Stimulated activated CD4-positive, alpha-beta T cell treated with anti-CD3 and anti-CD28 coated beads, Interleukin-4, amount 100 ng/mL, for 4 hours (primary cell): ENCODE data around the gene PPIL6.

Experiments used
- DNase-seq, 2 experiments: peaks; one replicate each; pipeline ENCODE4 v3.0.0-alpha.2; 2020

PPIL6 gene

DNA sequence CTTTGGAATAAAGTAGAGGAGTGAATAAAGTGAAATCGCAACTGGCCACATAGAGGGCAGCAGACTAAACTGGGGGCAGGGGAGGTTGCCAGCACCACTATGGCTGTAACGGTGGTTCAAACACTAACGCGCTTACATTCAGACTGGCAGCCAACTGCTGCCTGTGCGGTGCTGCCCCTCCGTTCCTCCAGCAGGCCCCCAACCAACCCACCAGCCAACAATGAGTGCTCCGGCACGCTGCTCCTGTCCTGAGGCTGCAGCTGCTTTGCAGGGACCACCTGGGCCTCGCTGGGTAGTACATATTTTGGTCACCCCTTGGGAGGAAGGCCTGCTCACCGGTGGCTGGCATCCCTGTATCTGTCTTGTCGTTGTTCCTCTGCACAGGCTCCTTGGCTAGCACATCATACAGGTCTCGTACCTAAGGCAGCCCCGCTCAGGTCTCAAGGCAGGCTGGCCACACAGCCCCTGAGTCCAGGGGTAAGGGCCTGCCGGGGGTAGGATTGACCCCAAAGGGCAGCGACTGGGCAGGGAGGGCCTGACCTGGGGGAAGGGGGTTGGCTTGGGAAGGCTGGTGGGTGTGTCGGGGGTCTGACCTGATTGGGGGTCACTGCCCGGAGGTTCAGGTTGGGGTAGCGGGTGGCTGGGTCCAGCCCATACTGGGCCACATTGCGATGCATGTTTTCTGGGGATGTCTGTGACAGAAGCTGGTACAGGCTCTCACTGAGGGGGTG is 8.8 kb upstream of the PPIL6 start:
- DNase-seq, result no peak

DNA sequence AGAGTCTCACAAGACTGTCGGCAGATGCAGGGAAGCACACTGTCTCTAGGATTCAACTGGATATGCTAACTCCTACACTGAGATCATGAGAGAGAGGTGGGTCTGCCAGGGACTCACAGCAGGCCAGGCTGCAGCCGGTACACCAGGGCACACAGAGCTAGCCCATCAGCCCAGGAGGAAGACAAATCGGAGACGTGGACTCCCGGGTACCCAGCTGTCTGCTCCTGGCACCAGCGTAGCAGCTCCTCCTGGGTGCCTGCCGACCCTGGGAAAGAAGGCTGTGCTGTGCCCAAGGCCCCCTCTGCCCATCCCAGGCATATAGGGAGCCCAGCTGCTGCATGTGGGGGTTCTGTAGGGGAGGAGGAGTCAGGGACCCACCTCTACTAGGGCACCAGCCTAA is 8.2 kb upstream of the PPIL6 start:
- no peak for DNase-seq

DNA sequence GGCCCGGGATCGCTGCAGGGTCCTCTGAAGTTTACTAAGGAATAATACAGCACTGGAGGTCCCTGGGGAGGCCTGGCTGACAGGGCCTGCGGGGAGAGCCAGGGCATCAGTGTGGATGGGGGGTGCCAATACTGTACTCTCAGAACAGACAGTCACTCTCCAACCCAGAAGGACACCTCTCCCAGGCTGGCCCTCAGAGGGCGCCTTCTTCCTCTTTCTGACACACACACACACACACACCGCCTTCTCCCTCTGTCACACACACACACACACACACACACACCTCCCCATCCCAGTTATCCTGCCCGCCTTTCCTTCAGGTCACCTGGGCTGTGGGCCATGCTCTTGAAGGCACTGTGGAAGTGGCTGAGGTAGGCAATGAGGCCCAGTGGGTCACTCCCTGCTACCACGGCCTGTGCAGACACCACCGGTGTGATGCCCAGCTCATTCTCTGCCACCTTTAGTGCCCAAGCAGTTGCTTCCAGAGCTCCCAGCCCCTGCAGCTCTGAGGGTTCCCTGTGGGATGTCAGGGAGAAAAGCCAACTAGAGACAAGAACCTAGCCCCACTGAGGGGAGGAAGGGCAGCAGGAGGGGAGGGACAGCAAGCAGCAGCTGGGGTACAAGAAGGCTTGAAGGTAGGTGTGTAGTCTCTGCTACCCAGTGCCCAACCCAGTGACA is 7.6 kb upstream of the PPIL6 start:
- no peak for DNase-seq

DNA sequence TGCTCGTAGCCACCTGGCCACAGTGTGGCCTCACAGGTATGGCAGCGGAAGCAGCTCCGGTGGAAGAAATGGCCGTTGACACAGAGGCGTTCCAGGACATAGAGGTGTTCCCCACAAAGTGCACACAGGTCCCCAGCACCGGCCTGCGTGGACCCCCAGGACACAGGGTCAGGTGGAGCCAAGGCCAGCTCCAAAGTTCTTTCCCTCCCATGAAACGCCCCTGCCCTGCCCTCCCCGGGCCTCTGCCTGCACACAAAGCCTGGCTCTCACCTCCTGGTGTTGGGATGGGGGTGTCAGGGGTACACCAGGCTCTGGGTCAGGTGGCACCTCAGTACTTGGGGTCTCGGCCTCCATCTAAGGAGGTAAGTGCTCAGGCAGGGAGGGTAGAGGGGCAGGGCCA is 6.7 kb upstream of the PPIL6 start:
- no peak for DNase-seq

DNA sequence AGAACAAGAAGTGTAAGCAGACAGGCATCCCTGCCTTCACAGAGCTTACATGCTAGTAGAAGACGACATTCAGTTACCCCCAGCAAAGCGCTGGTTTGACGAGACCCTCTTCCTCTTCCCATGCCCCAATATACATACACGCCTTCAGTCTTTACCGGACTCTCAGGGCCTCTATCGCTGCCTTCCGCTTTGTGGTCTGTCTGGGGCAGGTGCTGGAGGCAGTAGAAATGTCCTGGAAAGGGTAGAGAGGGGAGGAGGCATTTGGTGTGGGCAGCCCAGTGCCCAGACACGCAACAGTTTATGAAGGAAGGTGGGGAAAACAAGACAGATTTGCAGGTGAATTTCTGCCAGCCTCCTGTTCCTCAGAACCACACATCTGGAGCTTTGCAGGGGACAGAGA is 6.1 kb upstream of the PPIL6 start:
- DNase-seq, result no peak

DNA sequence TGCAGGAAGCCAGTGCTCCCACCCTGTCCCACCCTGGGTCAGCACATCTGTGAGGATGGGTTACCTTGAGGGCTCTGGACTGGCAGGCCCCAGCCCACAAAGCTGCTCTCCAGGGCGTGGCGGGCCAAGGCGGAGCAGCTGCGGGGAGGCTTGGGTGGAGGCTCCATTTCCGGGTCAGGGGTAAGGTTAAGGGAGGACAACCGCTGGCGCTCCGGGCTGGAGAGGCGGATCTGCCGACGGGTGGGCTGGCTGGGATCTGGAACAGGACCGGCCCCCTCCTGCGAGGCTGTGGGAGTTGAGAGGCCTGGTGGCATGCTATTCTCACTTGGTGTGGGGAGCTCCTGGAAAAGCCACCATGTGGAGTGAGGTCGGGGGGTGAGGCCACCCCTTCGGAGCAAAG is 5.6 kb upstream of the PPIL6 start:
- no peak for DNase-seq

DNA sequence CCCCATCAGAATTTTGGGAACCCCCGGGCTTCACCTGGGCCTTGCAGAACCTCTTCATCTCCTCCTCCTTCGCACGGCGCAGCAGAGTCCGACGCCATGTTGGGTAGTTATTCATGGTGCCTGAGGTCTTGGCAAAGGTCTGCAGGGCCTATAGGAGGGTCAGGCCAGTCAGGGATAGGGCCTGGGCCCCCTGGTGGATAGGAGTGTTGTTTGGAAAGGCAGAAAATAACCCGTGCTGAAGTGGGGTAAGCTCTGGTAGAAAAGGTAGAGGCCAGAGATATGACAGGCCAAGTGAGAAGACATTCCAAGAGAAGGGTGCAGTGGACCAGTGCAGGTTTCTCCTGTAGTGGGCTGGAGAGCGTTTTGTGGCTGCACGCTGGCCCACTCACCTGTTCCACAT is 5.0 kb upstream of the PPIL6 start:
- DNase-seq, result no peak

DNA sequence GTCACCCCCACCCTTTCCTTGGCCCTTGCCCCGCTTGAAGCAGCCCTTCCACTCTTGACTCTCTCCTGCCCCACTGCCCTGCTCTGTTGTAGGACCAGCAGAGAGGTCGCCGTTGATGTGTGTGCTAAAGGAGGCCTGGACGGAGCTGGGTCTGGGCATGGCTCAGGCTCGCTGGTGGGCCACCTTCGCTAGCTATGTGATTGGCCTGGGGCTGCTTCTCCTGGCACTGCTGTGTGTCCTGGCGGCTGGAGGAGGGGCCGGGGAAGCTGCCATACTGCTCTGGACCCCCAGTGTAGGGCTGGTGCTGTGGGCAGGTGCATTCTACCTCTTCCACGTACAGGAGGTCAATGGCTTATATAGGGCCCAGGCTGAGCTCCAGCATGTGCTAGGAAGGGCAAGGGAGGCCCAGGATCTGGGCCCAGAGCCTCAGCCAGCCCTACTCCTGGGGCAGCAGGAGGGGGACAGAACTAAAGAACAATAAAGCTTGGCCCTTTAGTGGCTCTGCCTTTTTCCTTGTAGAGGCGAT is 3.1 kb upstream of the PPIL6 start:
- DNase-seq, result no peak

DNA sequence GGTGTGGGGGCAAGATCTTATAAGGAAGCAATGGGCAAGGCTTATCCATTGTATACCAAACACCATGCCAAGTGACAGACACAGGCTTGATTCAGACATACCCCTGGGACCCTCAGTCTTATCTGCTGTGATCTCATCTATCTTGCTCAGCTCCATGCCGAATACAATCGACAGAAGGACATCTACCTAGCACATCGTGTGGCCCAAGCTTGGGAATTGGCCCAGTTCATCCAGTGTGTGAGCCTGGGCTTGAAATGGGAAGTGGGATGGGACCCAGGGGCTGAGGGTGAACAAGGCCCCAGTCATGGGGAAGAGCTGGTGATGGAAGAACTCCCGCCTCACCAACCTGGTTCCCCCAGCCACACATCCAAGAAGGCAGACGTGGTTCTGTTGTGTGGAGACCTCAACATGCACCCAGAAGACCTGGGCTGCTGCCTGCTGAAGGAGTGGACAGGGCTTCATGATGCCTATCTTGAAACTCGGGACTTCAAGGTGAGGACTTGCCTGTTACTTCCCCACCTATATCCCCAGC is 2.0 kb upstream of the PPIL6 start:
- no peak for DNase-seq

DNA sequence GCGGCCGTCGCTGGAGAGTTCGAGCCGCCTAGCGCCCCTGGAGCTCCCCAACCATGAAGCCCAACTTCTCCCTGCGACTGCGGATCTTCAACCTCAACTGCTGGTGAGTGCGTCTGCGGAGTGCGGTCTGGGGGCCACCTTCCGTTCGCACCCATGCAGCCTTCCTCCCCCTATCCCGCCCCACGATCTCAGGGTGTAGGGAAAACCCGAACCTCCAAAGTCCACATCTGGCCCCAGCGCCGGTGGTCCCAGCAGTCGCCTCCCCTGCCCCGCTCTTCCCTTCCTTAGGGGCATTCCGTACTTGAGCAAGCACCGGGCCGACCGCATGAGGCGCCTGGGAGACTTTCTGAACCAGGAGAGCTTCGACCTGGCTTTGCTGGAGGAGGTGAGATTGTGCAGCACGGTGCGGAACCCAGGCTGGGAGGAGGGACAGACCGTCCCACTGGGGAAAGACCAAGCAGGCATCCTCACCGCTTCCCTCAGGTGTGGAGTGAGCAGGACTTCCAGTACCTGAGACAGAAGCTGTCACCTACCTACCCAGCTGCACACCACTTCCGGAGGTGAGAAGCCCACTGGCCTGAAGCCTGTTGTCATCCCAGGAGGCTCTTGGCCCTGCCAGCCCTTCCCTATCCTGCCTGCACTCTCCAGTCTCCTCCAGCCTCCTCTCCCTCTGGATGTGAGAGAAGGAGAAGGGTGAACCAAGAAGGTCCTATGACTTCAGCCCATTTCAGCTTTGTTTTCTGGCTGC is 815 bp upstream of the PPIL6 start:
- DNase-seq, result peak; percentile 31 to 39

DNA sequence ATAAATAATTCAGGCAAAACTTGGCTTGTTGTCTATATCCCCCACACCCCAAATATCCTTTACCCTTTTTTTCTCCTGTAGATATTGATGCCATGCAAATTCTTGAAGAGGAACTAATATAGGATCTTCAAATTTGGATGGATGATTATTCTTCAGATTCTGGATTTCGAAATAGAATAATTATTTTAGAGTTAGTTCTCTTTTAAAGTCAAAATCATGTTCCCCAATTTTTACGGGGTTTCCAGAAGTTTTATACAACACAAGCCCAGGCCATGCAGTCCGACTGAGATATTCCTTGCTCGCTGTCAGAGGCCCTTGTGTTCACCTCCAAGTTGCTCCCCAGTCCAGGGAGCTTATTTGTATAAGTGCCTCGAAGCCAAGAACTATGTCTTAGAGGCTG is 4.4 kb downstream of the PPIL6 start:
- DNase-seq, result no peak

DNA sequence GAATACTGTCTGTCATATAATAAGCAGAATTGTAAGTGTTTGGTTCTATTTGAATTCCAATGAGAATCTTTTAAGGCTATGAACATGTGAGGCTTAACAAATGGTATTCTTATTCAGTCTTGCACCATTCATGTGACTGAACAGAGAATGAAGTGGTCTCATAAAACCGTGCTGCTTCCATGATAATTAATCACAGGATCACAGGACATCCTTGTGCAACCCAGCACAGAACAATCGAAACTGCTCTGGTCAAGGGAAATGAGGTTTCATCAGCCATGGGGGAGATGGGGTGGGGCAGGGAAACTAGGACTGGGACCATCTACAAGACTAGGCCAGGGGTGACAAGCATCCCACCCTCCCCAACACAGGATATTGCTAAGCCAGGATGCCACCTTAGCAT is 6.0 kb downstream of the PPIL6 start:
- DNase-seq, result no peak

DNA sequence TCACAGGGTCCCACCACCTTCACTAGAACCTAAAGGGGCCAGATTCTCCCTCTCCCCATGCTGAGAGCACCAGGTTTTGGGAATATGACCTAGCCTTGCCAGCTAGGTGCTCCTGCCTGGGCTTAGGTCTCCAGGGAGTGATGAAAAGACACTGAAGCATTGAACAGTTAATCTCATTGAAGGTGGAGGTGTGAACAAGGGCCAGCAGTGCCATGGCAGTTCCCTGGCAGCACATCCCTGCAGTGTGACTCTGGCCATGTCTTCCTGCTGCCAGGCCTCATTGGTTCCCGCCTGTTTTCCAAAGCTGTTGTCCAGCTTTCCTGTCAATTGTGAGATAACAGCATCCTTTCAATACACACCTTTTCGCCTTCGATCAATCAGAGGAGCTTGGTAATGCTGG is 10.9 kb downstream of the PPIL6 start:
- no peak for DNase-seq

DNA sequence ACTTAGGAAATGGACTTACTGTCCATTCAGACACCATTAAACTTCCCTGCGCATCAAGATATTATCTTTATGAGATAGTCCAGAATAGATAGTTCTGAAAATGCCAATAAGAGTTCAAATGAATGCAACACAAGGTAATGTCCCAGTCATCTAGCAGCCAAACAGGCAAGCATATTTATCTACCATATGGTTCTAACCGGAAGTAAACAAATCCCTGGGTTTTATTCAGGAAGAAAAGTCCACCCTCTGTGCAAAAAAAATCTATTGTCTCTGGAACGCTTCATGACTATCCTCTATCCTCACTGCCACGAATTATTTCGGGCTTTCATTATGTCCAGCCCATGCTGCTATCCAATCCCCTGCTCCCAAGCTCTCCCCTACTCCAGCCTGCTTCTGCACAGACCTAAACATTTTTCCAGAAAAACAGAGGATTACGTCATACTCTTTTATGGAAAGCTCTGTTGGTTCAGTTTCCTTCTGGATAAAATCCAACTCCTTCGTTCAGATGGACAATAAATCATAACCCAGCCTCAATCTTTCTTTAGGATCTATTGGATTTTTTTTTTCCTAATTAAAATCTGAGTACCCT is 11.4 kb downstream of the PPIL6 start:
- DNase-seq, result no peak

DNA sequence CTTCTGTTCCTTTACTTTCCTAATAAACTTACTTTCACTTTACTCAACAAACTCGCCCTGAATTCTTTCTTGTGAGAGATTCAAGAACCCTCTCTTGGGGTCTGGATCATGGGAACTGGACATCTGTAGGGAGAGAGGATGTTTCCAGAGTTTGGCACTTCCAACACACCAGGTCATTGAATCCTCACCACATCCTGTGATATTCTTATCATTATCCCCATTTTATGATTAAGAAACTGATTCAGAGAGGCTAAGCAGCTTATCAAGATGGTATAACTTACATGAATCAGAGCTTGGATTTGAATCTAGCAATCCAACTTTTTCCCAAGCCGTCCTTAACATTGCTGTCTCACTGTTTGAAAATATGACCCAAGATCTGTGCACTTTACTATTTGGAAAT is 15.5 kb downstream of the PPIL6 start:
- no peak for DNase-seq

DNA sequence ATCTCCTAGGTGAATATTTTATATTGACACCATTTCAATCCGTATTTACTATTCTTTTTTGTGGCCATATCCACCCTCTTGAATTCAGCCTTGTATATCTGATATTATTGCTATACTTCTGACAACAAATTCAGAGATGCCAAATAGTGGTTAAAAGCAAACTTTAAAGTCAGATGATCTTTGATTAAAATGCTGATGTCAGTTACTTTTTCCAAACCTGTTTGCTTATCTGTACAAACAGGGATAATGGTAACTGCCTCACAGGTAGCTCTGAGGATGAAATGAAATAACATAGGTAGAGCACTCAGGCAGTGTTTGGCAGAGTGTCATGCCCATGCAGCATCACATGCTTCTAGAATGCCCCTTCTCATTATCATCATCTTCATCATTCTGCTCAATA is 19.2 kb downstream of the PPIL6 start:
- DNase-seq, result no peak

DNA sequence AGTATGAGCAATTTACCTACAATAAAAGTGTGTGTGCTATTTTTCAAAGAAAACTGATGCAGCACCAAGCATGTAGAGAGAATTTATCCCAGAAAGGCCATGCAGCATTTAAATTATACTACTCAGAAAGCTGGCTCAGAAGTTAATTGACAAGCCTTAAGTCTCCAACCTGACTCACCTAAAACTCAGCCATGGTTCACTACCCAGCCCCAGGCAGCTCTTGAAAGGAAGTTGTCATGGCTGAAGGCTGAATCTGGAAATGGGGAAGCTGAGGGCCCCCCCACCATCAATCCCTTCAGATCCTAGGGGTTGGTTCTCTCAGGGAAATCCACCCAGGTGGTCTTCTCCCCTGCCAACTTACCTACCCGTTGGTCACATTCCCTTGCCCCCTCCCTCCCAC is 19.7 kb downstream of the PPIL6 start:
- no peak for DNase-seq

DNA sequence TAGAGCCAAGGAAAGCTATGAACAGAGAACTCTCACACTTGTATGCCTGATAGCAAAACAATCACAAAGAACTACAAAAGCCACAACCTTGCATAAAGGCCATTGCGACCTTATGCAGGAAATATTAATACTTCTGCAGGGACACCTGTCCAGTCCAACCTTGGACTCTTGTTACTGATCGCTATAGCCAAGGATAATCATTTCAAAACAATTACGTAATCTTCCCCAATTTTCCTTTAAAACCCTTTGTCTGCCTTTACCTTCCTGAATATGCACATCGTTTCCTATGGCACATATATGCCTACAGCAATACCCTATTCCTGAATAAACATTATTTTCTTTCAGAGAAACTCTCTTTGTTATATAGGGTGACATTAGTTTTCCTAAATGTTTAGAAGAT is 22.8 kb downstream of the PPIL6 start:
- DNase-seq, result no peak

DNA sequence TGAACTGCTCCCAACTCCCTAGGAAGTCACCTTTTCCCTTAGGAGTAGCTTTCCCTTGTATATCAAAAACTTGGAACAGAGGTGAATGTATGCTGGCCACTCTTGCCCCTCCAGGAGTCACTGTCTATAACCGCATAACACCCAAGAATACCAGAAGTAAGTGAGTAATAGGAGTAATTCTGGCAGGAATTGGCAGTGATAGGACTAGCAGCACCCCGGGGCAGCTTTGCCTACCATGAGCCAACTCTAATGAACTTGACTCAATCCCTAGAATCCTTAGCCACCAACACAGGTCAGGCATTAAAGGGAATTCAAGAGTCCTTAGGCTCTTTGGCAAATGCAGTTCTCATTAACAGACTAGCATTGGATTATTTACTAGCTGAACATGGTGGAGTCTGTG is 29.4 kb downstream of the PPIL6 start:
- DNase-seq, result no peak

DNA sequence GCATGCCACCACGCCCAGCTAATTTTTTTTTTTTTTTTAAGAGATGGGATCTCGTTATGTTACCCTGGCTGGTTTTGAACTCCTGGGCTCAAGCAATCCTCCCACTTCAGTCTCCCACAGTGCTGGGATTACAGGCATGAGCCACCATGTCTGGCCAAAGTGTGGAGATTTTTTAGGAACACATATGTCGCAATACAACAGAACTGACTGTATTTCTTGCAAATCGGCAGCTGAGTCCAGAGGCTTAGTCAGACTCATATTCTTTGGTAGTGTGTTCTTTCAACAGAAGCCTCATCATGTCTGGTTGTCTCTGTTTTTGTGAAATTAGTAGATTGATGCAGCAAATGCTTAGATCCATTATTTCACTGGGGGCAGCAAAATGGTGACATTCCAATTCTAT is 34.2 kb downstream of the PPIL6 start:
- no peak for DNase-seq

DNA sequence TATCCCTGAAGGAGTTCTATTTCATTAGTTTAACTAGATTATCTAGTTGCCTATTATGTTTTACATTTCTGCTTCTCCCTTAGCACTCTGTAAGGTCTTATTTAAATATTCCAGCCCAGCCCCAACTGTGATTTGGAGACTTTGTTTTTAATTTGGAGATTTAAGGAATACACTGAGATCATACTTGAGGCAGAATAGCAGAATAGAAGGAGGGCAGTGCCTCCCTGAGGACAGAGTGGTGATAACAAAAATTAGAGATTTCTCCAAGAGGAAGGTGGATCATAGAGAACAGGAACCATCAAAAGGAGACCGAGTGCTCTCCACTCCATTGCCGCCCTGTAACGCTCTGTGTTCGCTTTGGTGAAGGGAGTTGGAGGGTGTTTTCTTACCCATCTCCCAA is 43.4 kb downstream of the PPIL6 start:
- no peak for DNase-seq

DNA sequence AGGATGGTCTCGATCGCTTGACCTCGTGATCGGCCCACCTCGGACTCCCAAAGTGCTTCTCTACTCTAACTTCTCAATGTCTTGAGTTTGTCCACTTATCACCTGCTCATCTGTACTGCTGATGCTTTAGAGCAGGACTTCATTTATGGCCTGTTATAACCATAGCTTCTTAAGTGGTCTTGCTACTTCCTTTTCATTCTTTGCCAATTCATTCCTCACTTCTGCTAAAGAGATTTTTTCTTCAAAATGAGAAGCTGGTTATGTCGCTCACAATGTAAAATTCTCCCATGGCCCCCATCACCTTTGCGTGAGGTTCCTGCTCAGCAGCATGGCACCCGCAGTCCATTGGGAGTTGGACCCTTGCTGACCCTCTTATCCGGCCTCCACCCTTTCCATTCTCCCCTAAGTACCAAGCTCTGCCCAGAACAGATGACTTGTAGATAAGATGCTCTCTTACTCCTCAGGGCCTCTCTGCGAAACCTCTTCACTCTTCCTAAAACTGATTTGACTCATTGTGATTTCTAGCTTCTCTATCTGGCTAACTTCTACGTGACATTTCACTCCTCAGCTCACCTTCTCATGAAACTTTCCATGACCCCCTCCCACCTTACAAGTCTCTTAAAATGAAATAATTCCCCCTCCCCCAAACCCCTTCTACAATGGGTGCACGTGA is 44.2 kb downstream of the PPIL6 start:
- DNase-seq, result no peak

DNA sequence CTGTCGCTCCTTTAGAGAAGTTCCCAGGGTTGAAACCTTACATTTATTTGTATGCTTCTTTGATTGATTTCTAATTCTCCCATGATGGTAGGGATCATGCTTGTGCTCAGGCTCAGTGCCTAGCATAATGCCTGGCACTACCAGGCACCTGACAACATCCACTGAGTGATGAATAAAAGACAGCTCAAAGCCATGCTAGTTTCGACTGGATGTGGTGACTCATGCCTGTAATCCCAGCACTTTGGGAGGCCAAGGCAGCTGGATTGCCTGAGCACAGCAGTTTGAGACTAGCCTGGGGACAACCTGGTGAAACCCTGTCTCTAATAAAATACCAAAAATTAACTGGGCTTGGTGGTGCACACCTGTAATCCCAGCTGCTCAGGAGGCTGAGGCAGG is 46.5 kb downstream of the PPIL6 start:
- no peak for DNase-seq
